DMS 273 treated with DMSO at 0.1 percent for 48 hours (cell line): ENCODE measurements around the gene KCP.

Source experiments
- DNase-seq: peaks from one replicate; lab custom pipeline; 2025; lab: John Stamatoyannopoulos, UW

The KCP gene

GRCh38 chr7:128874140-128875031, 36.1 kb downstream of the KCP start:
- DNase-seq = no peak

- DNase-seq = no peak
These were observed 37.3 kb downstream of the KCP start for GRCh38 chr7:128873234-128873633.

GRCh38 chr7:128872394-128872824, 38.1 kb downstream of the KCP start:
- DNase-seq = no peak

- no peak for DNase-seq
These were observed 39.5 kb downstream of the KCP start for GRCh38 chr7:128871050-128871449.

GRCh38 chr7:128869944-128870285, 40.6 kb downstream of the KCP start:
- DNase-seq = no peak

GRCh38 chr7:128869138-128869943, 41.2 kb downstream of the KCP start:
- DNase-seq = peak; percentile 58

- no peak for DNase-seq
These were observed 41.8 kb downstream of the KCP start for GRCh38 chr7:128868624-128869137.

GRCh38 chr7:128867842-128868623, 42.5 kb downstream of the KCP start:
- DNase-seq = peak; percentile 94

- no peak for DNase-seq
These were observed 43.3 kb downstream of the KCP start for GRCh38 chr7:128867241-128867640.

- no peak for DNase-seq
These were observed 44.3 kb downstream of the KCP start for GRCh38 chr7:128865996-128866877.

- DNase-seq = no peak
These were observed 45.2 kb downstream of the KCP start for GRCh38 chr7:128865303-128865702.

- peak; percentile 56 for DNase-seq
These were observed 47.0 kb downstream of the KCP start for GRCh38 chr7:128863433-128863989.

GRCh38 chr7:128862571-128863432, 47.7 kb downstream of the KCP start, which contains the start of gene ATP6V1F:
ATP6V1F (plus strand) TSS chr7:128862856; CDS start chr7:128862905, 49 bp downstream.
- peak; percentile 97 for DNase-seq

- no peak for DNase-seq
These were observed 48.4 kb downstream of the KCP start for GRCh38 chr7:128861957-128862570.

- DNase-seq = peak; percentile 23
These were observed 50.1 kb downstream of the KCP start for GRCh38 chr7:128860158-128861073.

- no peak for DNase-seq
These were observed 51.0 kb downstream of the KCP start for GRCh38 chr7:128859232-128860157.
